ENCODE results near the gene CFAP141.

GRCh38 chr1:154253671-154254070 is 47.5 kb upstream of the CFAP141 start:
- TF ChIP-seq CTCF (IDR thresholded peaks at IDR 0.05; ENCODE audit: poor library complexity, severe bottlenecking) (no peak), SMC3 (conservative IDR thresholded peaks at IDR 0.05; ENCODE audit: poor library complexity) (no peak), EZH2 (IDR thresholded peaks at IDR 0.05; ENCODE audit: borderline replicate concordance, insufficient read depth, low read length, poor library complexity, severe bottlenecking) (no peak), REST (IDR thresholded peaks at IDR 0.05; ENCODE audit: borderline replicate concordance) (no peak)
